Activated T-cell treated with anti-CD3 and anti-CD28 coated beads, Interleukin-2, amount 50 U/mL, for 72 hours (primary cell): ENCODE results near the gene KCND2. TPM values are rescaled to one million over a fixed set of nuclear protein-coding genes. Genes with fewer than 3 reads are reported as not detected.

Experiments used
- ATAC-seq, 2 donors: fragments of 150-1000 bp; cut with Tn5 transposase; replicated peaks in 1 of 2; 2 replicates each; pipeline ENCODE4 v1.10.0; 2021; ENCODE audit warnings: moderate library complexity in 2 of 2, mild to moderate bottlenecking in 1 of 2
- DNase-seq, 2 donors: peaks; one replicate each; pipeline ENCODE4 v3.0.0; 2021 to 2022; ENCODE audit warnings: mixed read lengths in 1 of 2
- H3K27ac Mint-ChIP-seq: one replicate; pipeline ENCODE4 v1.8.0; 2022; ENCODE audit warnings: mild to moderate bottlenecking, moderate library complexity, mixed read lengths
- H3K27me3 Mint-ChIP-seq: one replicate; pipeline ENCODE4 v1.8.0; 2022; ENCODE audit warnings: low read depth, mixed read lengths
- H3K36me3 Mint-ChIP-seq, 2 donors: one replicate each; pipeline ENCODE4 v1.8.0; 2022; ENCODE audit warnings: mixed read lengths in 2 of 2, mild to moderate bottlenecking in 1 of 2; ENCODE audit not compliant: insufficient read depth in 2 of 2
- H3K4me1 Mint-ChIP-seq: one replicate; pipeline ENCODE4 v1.8.0; 2022; ENCODE audit warnings: low read depth, mixed read lengths
- H3K4me3 Mint-ChIP-seq, 2 donors: one replicate each; pipeline ENCODE4 v1.8.0; 2022; ENCODE audit warnings: mild to moderate bottlenecking in 2 of 2, mixed read lengths in 2 of 2, moderate library complexity in 2 of 2
- H3K9me3 Mint-ChIP-seq, 2 donors: one replicate each; pipeline ENCODE4 v1.8.0; 2022; ENCODE audit warnings: mixed read lengths in 2 of 2
- total RNA-seq, 2 donors: library from RNA; stranded (reverse); gene quantifications; one replicate each; pipeline ENCODE4 v1.2.3, GENCODE V29; 2022

The KCND2 gene
- total RNA-seq, 2 donors from 2014 or later, result not detected

DNA sequence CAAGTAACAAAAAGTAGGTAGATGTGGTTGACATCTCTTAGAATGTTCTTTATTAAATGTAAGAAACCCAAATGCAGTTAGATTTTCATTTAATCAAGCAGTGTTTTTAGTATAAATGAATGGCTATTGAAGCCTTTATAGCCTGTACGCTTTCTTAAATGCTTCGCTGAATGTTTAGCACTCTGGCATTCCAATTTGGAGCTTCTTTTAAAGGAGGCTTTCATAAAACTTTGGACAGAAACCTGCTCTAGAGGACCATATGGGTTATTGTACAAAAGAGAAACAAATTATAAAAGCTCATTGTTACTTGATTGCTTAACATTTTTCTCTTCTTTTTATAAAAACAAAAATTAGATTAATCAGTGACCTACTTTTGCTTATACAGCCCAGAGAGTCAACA, 59.5 kb downstream of the KCND2 start:
- Mint-ChIP-seq H3K36me3 (no peaks in the 10 kb centered on the region), H3K9me3 (peaks cover 2 to 3% of the 10 kb centered on the region in 2 donors), H3K27me3 (no peaks in the 10 kb centered on the region), H3K4me1 (no peaks in the 10 kb centered on the region), H3K27ac (no peak overlapping the region), H3K4me3 (no peak overlapping the region)
- DNase-seq, result no peak
- no peak for ATAC-seq

- H3K4me3 Mint-ChIP-seq, result no peak overlapping the region
- H3K9me3 Mint-ChIP-seq, result peaks cover 0 to 2% of the 10 kb centered on the region in 2 donors
- H3K27ac Mint-ChIP-seq, result no peak overlapping the region
- DNase-seq (no peak), ATAC-seq (no peak)
- no peaks in the 10 kb centered on the region for H3K27me3 Mint-ChIP-seq
- no peaks in the 10 kb centered on the region for H3K4me1 Mint-ChIP-seq
- H3K36me3 Mint-ChIP-seq, result no peaks in the 10 kb centered on the region
These were observed 61.5 kb downstream of the KCND2 start for GRCh38 chr7:120334475-120334874.

DNA sequence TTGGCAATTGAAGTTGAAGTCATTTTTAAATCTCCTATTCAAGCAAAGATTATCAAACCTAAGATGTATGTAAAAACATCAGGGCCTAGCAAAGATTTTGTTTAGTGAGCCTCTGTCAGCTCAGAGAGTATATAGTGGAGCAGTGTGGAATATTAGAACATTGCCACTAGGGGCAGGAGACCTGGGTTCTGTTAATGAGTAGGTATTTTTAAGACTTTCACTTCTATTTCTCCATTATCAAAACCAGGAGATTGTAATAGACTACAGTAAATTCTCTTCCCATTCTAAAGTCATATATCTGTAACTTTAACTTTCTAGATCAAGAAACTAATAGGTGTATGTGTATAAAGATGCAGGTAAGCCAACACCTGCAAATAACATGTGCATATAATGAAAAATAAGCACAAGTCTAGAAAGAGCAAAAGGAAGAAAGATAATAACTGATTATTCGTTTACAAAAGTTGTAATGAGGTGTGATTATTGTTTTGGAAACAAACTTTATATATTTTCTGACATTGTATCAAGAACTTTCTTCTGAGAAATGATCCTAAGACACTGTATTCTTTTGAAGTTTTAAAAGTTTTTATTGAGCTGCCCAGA, 64.4 kb downstream of the KCND2 start:
- Mint-ChIP-seq H3K4me3 (no peak overlapping the region), H3K27ac (no peak overlapping the region), H3K4me1 (no peaks in the 10 kb centered on the region), H3K9me3 (peaks cover 0 to 2% of the 10 kb centered on the region in 2 donors), H3K27me3 (no peaks in the 10 kb centered on the region), H3K36me3 (no peaks in the 10 kb centered on the region)
- DNase-seq (no peak), ATAC-seq (no peak)

DNA sequence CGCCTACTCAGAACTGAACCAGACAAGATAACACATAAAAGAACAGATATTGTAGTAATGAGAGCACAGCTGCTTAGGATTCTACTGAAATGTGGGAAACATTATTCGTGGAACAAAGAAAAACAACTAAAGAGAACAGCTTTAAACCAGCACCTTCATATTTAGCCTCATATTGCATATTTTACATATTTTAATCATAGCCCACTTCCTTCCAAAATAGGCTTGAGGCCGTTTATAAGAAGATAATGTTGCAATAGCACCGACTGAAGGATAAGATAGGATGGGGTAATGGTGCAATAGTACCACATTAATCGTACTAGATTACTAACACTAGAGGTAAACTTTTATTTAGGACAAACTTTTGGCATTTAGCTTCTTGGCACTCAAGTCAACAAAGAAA, 71.3 kb downstream of the KCND2 start:
- Mint-ChIP-seq H3K27ac (no peak overlapping the region), H3K9me3 (peaks cover 1 to 3% of the 10 kb centered on the region in 2 donors), H3K4me3 (no peak overlapping the region), H3K27me3 (no peaks in the 10 kb centered on the region), H3K4me1 (no peaks in the 10 kb centered on the region), H3K36me3 (no peaks in the 10 kb centered on the region)
- no peak for ATAC-seq
- DNase-seq, result no peak

GRCh38 chr7:120353171-120353570, 80.2 kb downstream of the KCND2 start:
- H3K4me1 Mint-ChIP-seq, result no peaks in the 10 kb centered on the region
- ATAC-seq (no peak), DNase-seq (no peak)
- H3K27me3 Mint-ChIP-seq, result no peaks in the 10 kb centered on the region
- H3K27ac Mint-ChIP-seq, result no peak overlapping the region
- H3K9me3 Mint-ChIP-seq, result peaks cover 3 to 4% of the 10 kb centered on the region in 2 donors
- H3K36me3 Mint-ChIP-seq, result no peaks in the 10 kb centered on the region
- H3K4me3 Mint-ChIP-seq, result no peak overlapping the region

- no peak for ATAC-seq
- no peaks in the 10 kb centered on the region for H3K27me3 Mint-ChIP-seq
- no peaks in the 10 kb centered on the region for H3K4me1 Mint-ChIP-seq
- peaks cover 0 to 2% of the 10 kb centered on the region in 2 donors for H3K36me3 Mint-ChIP-seq
- no peak overlapping the region for H3K4me3 Mint-ChIP-seq
- H3K9me3 Mint-ChIP-seq, result peaks cover 6 to 12% of the 10 kb centered on the region in 2 donors
- no peak for DNase-seq
- H3K27ac Mint-ChIP-seq, result no peak overlapping the region
These were observed 87.9 kb downstream of the KCND2 start for GRCh38 chr7:120360918-120361317.

DNA sequence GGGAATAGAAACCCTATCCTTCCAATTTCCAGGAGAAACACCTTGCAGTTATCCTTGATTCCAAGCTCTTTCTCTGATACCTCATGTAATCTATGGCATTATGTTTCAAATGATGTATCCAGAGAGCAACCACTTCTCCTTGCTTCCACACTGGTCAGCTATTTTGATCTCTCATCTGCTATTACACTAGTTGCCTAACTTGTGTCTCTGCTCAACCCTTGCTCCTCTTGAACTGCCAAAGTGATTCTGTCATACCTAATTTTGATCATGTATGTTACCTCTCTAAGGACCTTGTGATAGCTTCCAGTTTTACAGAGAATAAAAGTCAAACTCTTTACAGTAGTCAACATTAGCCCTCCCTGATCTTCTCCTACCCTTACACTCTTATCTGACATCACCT, 90.4 kb downstream of the KCND2 start:
- Mint-ChIP-seq H3K9me3 (peaks cover 6 to 12% of the 10 kb centered on the region in 2 donors), H3K27ac (no peak overlapping the region), H3K27me3 (no peaks in the 10 kb centered on the region), H3K4me3 (no peak overlapping the region), H3K4me1 (no peaks in the 10 kb centered on the region), H3K36me3 (peaks cover 0 to 2% of the 10 kb centered on the region in 2 donors)
- DNase-seq (no peak), ATAC-seq (no peak)

DNA sequence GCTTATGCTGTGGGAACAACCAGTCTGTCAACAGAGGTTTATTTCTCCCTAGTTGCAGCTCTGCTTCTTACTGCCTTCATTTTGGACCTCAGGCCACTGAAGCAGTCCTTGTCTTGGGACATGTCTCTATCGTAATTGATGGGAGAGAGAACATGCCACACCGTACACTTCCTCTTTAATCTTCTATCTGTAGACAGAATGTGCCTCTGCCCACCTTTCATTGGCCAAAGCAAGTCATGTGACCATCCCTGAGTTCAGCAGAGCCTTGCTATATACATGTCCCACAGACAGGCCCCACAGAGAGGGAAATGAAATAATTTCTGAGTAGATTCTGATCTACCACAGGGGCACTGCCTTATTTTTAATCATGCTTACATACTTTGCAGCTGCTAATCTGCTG, 98.0 kb downstream of the KCND2 start:
- DNase-seq, result no peak
- H3K4me1 Mint-ChIP-seq, result no peaks in the 10 kb centered on the region
- no peaks in the 10 kb centered on the region for H3K27me3 Mint-ChIP-seq
- H3K27ac Mint-ChIP-seq, result no peak overlapping the region
- no peaks in the 10 kb centered on the region for H3K36me3 Mint-ChIP-seq
- H3K9me3 Mint-ChIP-seq, result peaks cover 0 to 5% of the 10 kb centered on the region in 2 donors
- no peak overlapping the region for H3K4me3 Mint-ChIP-seq
- ATAC-seq, result no peak

- Mint-ChIP-seq H3K27me3 (no peaks in the 10 kb centered on the region), H3K27ac (no peak overlapping the region), H3K36me3 (no peaks in the 10 kb centered on the region), H3K4me1 (no peaks in the 10 kb centered on the region), H3K4me3 (no peak overlapping the region), H3K9me3 (peaks cover 0 to 4% of the 10 kb centered on the region in 2 donors)
- DNase-seq (no peak), ATAC-seq (no peak)
These were observed 100.2 kb downstream of the KCND2 start for GRCh38 chr7:120373174-120373573.

GRCh38 chr7:120394595-120394994, 121.6 kb downstream of the KCND2 start:
- peaks cover 0 to 2% of the 10 kb centered on the region in 2 donors for H3K36me3 Mint-ChIP-seq
- H3K27ac Mint-ChIP-seq, result no peak overlapping the region
- peaks cover 5 to 6% of the 10 kb centered on the region in 2 donors for H3K9me3 Mint-ChIP-seq
- ATAC-seq, result no peak
- no peaks in the 10 kb centered on the region for H3K27me3 Mint-ChIP-seq
- H3K4me1 Mint-ChIP-seq, result no peaks in the 10 kb centered on the region
- H3K4me3 Mint-ChIP-seq, result no peak overlapping the region
- no peak for DNase-seq

- peaks cover 5 to 6% of the 10 kb centered on the region in 2 donors for H3K9me3 Mint-ChIP-seq
- no peaks in the 10 kb centered on the region for H3K4me1 Mint-ChIP-seq
- ATAC-seq, result no peak
- H3K27me3 Mint-ChIP-seq, result no peaks in the 10 kb centered on the region
- no peak overlapping the region for H3K4me3 Mint-ChIP-seq
- H3K27ac Mint-ChIP-seq, result no peak overlapping the region
- H3K36me3 Mint-ChIP-seq, result peaks cover 0 to 2% of the 10 kb centered on the region in 2 donors
- no peak for DNase-seq
These were observed 122.6 kb downstream of the KCND2 start for GRCh38 chr7:120395526-120396019.

GRCh38 chr7:120398284-120399000, 125.5 kb downstream of the KCND2 start:
- Mint-ChIP-seq H3K27ac (no peak overlapping the region), H3K4me1 (peaks cover 6% of the 10 kb centered on the region), H3K27me3 (no peaks in the 10 kb centered on the region), H3K9me3 (peaks cover 5 to 7% of the 10 kb centered on the region in 2 donors), H3K4me3 (no peak overlapping the region), H3K36me3 (peaks cover 0 to 2% of the 10 kb centered on the region in 2 donors)
- DNase-seq (no peak), ATAC-seq (no peak)

- no peaks in the 10 kb centered on the region for H3K27me3 Mint-ChIP-seq
- peaks cover 10% of the 10 kb centered on the region for H3K4me1 Mint-ChIP-seq
- no peak overlapping the region for H3K4me3 Mint-ChIP-seq
- no peak overlapping the region for H3K27ac Mint-ChIP-seq
- H3K36me3 Mint-ChIP-seq, result no peaks in the 10 kb centered on the region
- peaks cover 3 to 7% of the 10 kb centered on the region in 2 donors for H3K9me3 Mint-ChIP-seq
- DNase-seq (no peak), ATAC-seq (no peak)
These were observed 128.0 kb downstream of the KCND2 start for GRCh38 chr7:120400806-120401455.
